Measurements from ENCODE around the gene DENND5A. TPM values are rescaled to one million over a fixed set of nuclear protein-coding genes. Genes with fewer than 3 reads are reported as not detected.

The DENND5A gene
- total and polyA plus RNA-seq, 9 of the 15 experiments (the other 6 are each of a cell fraction or from before 2014, with no cell fraction given) = 11.7 to 130 (median 46.3) TPM

DNA sequence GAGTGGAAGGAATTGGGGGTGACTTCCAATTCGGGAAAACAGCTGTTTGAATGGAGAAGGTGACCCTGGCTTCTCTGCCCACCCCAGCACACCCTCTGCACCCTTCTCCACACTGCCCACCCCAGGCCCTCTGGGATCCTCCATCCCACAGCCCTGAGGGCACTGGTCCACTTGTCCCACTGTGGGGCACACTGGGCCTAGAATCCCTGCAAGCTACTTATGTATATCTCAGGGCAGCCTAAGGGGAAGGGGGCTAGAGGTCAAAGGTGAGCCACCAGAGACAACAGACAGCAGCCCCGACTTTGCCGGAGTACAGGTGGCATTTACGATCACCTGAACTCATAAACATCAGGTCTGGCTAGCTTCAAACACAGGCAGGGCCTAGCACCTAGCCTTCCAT, 173.1 kb downstream of the DENND5A start:
- H3K27me3 ChIP-seq (ENCODE audit: control insufficient read depth in 2 of 2, insufficient read depth in 2 of 2, low read length in 2 of 2) = peaks cover 44 to 79% of the 10 kb centered on the region in 2 experiments
- no peaks in the 10 kb centered on the region for H3K79me2 ChIP-seq (ENCODE audit: control insufficient read depth, insufficient read depth, low read length)
- BruUV-seq (replicated peaks) = no TSS peak
- no peak overlapping the region for H2AFZ ChIP-seq (ENCODE audit: low read depth, low read length)
- no peak for ATAC-seq
- TF ChIP-seq CBX5 (IDR thresholded peaks at IDR 0.05; ENCODE audit: borderline replicate concordance, low read depth) = no peak
- no peak for TF ChIP-seq PTBP1 (IDR thresholded peaks at IDR 0.05; ENCODE audit: low read depth, low read length)
- TF ChIP-seq ZNF124 (CRISPR knock-in tag; IDR thresholded peaks at IDR 0.05) = no peak
- no peak for TF ChIP-seq NCOR1 (IDR thresholded peaks at IDR 0.05)
- H3K9me1 ChIP-seq (ENCODE audit: control insufficient read depth, insufficient read depth, low read length) = no peaks in the 10 kb centered on the region
- no peak overlapping the region for H3K9ac ChIP-seq (ENCODE audit: insufficient read depth in 1 of 2, low read depth in 2 of 2, low read length in 2 of 2)
- 30% methylated on average over 4 of the region's 4 CpGs for WGBS (ENCODE audit: insufficient coverage, low coverage, missing lambda C conversion rate)
- intact Hi-C loops (cut with micrococcal nuclease) = no loop called here
- FAIRE-seq = no peak
- peaks cover 0 to 13% of the 10 kb centered on the region in 2 experiments; a peak in 2 of 5 replicates for H3K4me1 ChIP-seq (replicated peaks in 1 of 2; ENCODE audit: control insufficient read depth in 2 of 2, insufficient read depth in 2 of 2, low read length in 2 of 2)
- H3K9me3 ChIP-seq (replicated peaks; ENCODE audit: control insufficient read depth, insufficient read depth, low read depth, low read length) = no peaks in the 10 kb centered on the region
- H3K4me3 ChIP-seq = no peak overlapping the region
- no peaks in the 10 kb centered on the region for H4K20me1 ChIP-seq (replicated peaks; ENCODE audit: control insufficient read depth, insufficient read depth, low read length)
- in situ Hi-C loops (cut with MboI) = no loop called here
- ChIA-PET CTCF (ENCODE audit: low intra/inter-chr PET ratio) (no interaction called here), POLR2A (interaction anchor here (0.6 to 1.1 kb wide), 2 partner anchors 19 to 843 kb away, joined by 3 read pairs; no protein-coding TSS in a partner anchor)
- H3K36me3 ChIP-seq (ENCODE audit: control insufficient read depth, insufficient read depth, low read length) = no peaks in the 10 kb centered on the region
- H3K4me2 ChIP-seq (ENCODE audit: insufficient read depth, low read length) = no peak overlapping the region
- no peak overlapping the region for H3K27ac ChIP-seq (ENCODE audit: extremely low read depth, low read depth, low read length)
- DNase-seq (ENCODE audit: extremely low read depth in 1 of 4, low spot score in 3 of 4) = no peak

DNA sequence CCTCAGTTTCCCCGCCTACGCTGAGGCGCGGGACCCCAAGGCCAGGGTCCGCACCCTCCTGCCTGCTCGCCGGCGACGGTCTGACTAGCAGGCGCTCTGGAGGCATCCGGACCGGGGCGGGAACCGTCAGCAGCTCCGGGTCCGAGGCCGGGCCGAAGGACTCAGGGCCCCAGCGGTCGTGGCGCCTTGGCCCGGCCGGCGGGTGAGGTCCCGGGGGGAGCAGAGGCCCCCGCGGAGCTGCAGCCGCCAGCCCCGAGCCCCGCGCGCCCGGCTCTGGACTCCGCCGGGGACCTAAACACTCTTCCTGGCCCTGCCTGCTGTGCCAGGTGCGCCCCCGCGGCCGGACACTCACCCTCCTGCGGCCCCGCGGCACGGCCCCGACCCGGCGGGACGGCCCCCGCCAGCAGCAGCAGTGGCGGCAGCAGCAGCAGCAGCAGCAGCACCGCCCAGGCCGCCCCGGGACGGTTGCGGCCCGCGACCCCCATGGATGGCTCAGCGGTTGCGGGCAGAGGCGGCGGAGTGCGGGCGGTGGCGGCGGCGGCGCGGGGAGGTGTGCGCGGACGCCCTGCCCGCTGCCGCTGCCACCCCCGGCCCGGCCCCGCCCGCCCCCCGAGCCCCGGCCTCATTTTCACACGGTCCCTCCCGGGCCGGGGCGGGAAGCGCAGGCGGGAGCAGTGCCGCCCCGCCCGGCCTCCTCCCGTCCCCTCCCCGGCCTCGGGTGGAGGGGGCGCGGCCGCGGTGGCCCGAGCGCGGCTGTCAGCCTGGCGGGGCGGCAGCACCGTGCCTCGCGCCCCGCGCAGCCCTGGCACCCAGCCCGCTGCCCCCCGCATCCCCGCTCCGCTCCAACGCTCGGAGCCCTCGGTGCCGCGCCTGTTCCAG, 173.9 kb downstream of the DENND5A start, which contains the start of gene SCUBE2:
Gene SCUBE2 (minus strand): TSS at position 556 of the 879 bp plus-strand sequence. CDS start 71 bp downstream, at position 485.
- H4K20me1 ChIP-seq (replicated peaks; ENCODE audit: control insufficient read depth, insufficient read depth, low read length) = no peaks in the 10 kb centered on the region
- DNase-seq (ENCODE audit: extremely low read depth in 1 of 4, low spot score in 3 of 4) (peak in 2 of 4 experiments; percentile 36 to 42), ATAC-seq (no peak), FAIRE-seq (no peak)
- H3K9me3 ChIP-seq (replicated peaks; ENCODE audit: control insufficient read depth, insufficient read depth, low read depth, low read length) = no peaks in the 10 kb centered on the region
- peaks cover 0 to 13% of the 10 kb centered on the region in 2 experiments; a peak in 2 of 5 replicates for H3K4me1 ChIP-seq (replicated peaks in 1 of 2; ENCODE audit: control insufficient read depth in 2 of 2, insufficient read depth in 2 of 2, low read length in 2 of 2)
- no peak within 1 kb of the TSS for H3K4me3 ChIP-seq
- H3K9ac ChIP-seq (ENCODE audit: insufficient read depth in 1 of 2, low read depth in 2 of 2, low read length in 2 of 2) = no peak within 1 kb of the TSS
- TF ChIP-seq ZNF707 (CRISPR knock-in tag; conservative IDR thresholded peaks at IDR 0.05) (no peak), ZBED1 (IDR thresholded peaks at IDR 0.05) (no peak)
- TF ChIP-seq, protein P1, sequence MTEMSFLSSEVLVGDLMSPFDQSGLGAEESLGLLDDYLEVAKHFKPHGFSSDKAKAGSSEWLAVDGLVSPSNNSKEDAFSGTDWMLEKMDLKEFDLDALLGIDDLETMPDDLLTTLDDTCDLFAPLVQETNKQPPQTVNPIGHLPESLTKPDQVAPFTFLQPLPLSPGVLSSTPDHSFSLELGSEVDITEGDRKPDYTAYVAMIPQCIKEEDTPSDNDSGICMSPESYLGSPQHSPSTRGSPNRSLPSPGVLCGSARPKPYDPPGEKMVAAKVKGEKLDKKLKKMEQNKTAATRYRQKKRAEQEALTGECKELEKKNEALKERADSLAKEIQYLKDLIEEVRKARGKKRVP (CRISPR knock-in tag; IDR thresholded peaks at IDR 0.05) = no peak
- POLR2A ChIA-PET = interaction anchor here (0.6 to 1.1 kb wide), 3 partner anchors 18 to 739 kb away, joined by 3 to 4 read pairs (median 3); no protein-coding TSS in a partner anchor
- in situ Hi-C loops (cut with MboI) = no loop called here
- H3K4me2 ChIP-seq (ENCODE audit: insufficient read depth, low read length) = no peak within 1 kb of the TSS
- no peak within 1 kb of the TSS for H3K27ac ChIP-seq (ENCODE audit: extremely low read depth, low read depth, low read length)
- CTCF ChIA-PET (ENCODE audit: low intra/inter-chr PET ratio) = no interaction called here
- no peaks in the 10 kb centered on the region for H3K9me1 ChIP-seq (ENCODE audit: control insufficient read depth, insufficient read depth, low read length)
- no TSS peak for BruUV-seq (replicated peaks)
- peaks cover 44 to 79% of the 10 kb centered on the region in 2 experiments for H3K27me3 ChIP-seq (ENCODE audit: control insufficient read depth in 2 of 2, insufficient read depth in 2 of 2, low read length in 2 of 2)
- H2AFZ ChIP-seq (ENCODE audit: low read depth, low read length) = no peak within 1 kb of the TSS
- intact Hi-C loops (cut with micrococcal nuclease) = no loop called here
- H3K79me2 ChIP-seq (ENCODE audit: control insufficient read depth, insufficient read depth, low read length) = no peaks in the 10 kb centered on the region
- no peaks in the 10 kb centered on the region for H3K36me3 ChIP-seq (ENCODE audit: control insufficient read depth, insufficient read depth, low read length)
- WGBS (ENCODE audit: insufficient coverage, low coverage, missing lambda C conversion rate) = 27% methylated on average over 37 of the region's 113 CpGs
